NB4 (cell line): ENCODE results near the gene PPP1R9A.

ENCODE experiments used
- CTCF ChIP-seq: IDR thresholded peaks from one replicate; pipeline ENCODE4 v1.5.1; 2012; ENCODE audit warnings: low read depth, low read length
- MAX ChIP-seq: IDR thresholded peaks from 2 replicates; pipeline ENCODE4 v1.6.1; 2011; ENCODE audit warnings: low read depth, low read length
- POLR2A ChIP-seq: IDR thresholded peaks from 2 replicates; pipeline ENCODE4 v1.6.1; 2011; ENCODE audit warnings: mild to moderate bottlenecking; ENCODE audit not compliant: insufficient read length; ENCODE audit errors: extremely low read depth

- TF ChIP-seq CTCF (no peak), POLR2A (no peak), MAX (no peak)
Measured at GRCh38 chr7:95062901-95063300, 155.5 kb downstream of the PPP1R9A start.
